MG63 (cell line): ENCODE data around the gene IGFLR1. TPM values are rescaled to one million over a fixed set of nuclear protein-coding genes. Genes with fewer than 3 reads are reported as not detected.

ENCODE experiments used
- DNase-seq: peaks from one replicate; pipeline ENCODE4 v3.0.0-alpha.2; 2020
- H3K27me3 ChIP-seq: fragments of 250-450 bp; sonication (Bioruptor Pico); 2 replicates; pipeline ENCODE4 v1.5.1; 2020; ENCODE audit warnings: mild to moderate bottlenecking, moderate library complexity
- H3K36me3 ChIP-seq: fragments of 250-450 bp; sonication (Bioruptor Pico); 2 replicates; pipeline ENCODE4 v1.5.1; 2020; ENCODE audit warnings: mild to moderate bottlenecking, moderate library complexity
- H3K4me3 ChIP-seq: fragments of 250-450 bp; sonication (Bioruptor Pico); 2 replicates; pipeline ENCODE4 v1.5.1; 2020; ENCODE audit warnings: mild to moderate bottlenecking, moderate library complexity
- H3K9me3 ChIP-seq: fragments of 250-450 bp; sonication (Bioruptor Pico); 2 replicates; pipeline ENCODE4 v1.5.1; 2020; ENCODE audit warnings: mild to moderate bottlenecking, moderate library complexity
- total RNA-seq: library from RNA; depleted of rRNA; stranded (reverse); fragments of >200 nt; shearing (Covaris generic); gene quantifications from 2 replicates; pipeline ENCODE4 v1.2.3, GENCODE V29; 2014; ENCODE audit warnings: low replicate concordance

IGFLR1 gene
- total RNA-seq, 1 experiment from 2014 or later = 2.4 TPM

- H3K27me3 ChIP-seq = no peaks in the 10 kb centered on the region
- H3K9me3 ChIP-seq = no peaks in the 10 kb centered on the region
- H3K4me3 ChIP-seq = no peak overlapping the region
- H3K36me3 ChIP-seq = peaks cover 60% of the 10 kb centered on the region
- DNase-seq = no peak
Observed at GRCh38 chr19:35764432-35765315, 22.4 kb upstream of the IGFLR1 start.

DNA sequence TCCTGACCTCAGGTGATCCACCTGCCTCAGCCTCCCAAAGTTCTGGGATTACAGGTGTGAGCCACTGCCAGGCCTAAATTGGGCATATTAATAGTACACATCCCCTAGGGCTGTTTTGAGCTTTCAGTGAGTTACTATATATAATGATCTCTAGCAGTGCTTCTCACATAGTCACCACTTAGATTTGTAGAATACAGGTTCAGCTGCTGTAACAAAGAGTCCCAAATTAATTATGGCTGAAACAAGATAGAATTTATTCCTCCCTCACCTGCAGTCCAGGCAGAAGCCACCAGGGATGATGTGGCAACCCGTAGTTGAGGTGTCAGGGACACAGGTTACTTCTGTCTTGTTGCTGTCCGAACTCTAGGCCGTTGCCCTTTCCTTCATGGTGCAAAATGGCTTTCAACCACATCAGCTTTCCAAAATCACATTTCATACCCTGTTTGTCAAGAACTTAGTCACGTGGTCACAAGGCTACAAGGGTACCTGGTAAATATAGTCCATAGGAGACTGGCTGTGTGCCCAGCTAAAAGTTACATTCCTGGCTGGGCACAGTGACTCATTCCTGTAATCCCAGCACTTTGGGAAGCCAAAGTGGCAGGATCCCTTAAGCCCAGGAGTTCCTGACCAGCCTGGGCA, 18.6 kb upstream of the IGFLR1 start:
- DNase-seq = peak; percentile 19
- no peak overlapping the region for H3K4me3 ChIP-seq
- H3K36me3 ChIP-seq = peaks cover 55% of the 10 kb centered on the region
- H3K27me3 ChIP-seq = no peaks in the 10 kb centered on the region
- H3K9me3 ChIP-seq = no peaks in the 10 kb centered on the region

- Histone ChIP-seq H3K36me3 (peaks cover 45% of the 10 kb centered on the region), H3K9me3 (no peaks in the 10 kb centered on the region), H3K4me3 (no peak overlapping the region; the same call in 1 of the 2 replicates), H3K27me3 (no peaks in the 10 kb centered on the region)
- no peak for DNase-seq
Observed at GRCh38 chr19:35759697-35760096, 17.4 kb upstream of the IGFLR1 start.

- Histone ChIP-seq H3K9me3 (no peaks in the 10 kb centered on the region), H3K4me3 (peak within 1 kb of the TSS; percentile 93), H3K36me3 (peaks cover 50% of the 10 kb centered on the region), H3K27me3 (no peaks in the 10 kb centered on the region)
- DNase-seq = peak; percentile 100
Observed at GRCh38 chr19:35757749-35758608, 15.7 kb upstream of the IGFLR1 start, which contains the start of gene PROSER3. Gene PROSER3, plus strand, starts transcription at chr19:35758176. Its CDS starts 40 bp downstream, at chr19:35758216.

DNA sequence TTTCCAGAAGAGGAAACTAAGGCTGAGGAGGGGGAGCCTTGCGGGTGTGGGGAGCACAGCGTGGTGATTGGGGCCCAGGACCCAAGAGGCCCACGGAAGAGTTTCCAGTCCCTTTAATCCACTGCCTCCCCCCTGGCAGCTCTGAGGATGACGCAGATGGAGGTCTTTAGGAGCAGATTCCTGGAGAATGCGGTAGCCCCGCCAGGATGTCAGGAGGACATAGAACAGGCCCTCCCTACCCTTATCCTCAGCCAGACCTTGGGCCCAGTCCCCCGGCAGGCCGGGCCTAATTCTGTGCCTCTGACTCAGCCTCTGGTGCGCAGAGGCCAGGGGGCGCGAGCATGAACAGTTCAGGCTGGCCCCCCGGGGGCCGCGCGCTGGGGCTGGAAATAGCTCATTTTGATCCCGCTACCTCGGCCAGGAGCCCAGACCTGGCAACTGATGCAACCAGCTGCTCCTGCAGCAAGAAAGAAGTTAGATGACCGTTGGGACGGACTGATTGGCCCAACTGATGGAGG, 15.0 kb upstream of the IGFLR1 start:
- DNase-seq = peak; percentile 99
- Histone ChIP-seq H3K9me3 (no peaks in the 10 kb centered on the region), H3K36me3 (peaks cover 55% of the 10 kb centered on the region), H3K27me3 (no peaks in the 10 kb centered on the region), H3K4me3 (peak overlapping the region; percentile 93)

DNA sequence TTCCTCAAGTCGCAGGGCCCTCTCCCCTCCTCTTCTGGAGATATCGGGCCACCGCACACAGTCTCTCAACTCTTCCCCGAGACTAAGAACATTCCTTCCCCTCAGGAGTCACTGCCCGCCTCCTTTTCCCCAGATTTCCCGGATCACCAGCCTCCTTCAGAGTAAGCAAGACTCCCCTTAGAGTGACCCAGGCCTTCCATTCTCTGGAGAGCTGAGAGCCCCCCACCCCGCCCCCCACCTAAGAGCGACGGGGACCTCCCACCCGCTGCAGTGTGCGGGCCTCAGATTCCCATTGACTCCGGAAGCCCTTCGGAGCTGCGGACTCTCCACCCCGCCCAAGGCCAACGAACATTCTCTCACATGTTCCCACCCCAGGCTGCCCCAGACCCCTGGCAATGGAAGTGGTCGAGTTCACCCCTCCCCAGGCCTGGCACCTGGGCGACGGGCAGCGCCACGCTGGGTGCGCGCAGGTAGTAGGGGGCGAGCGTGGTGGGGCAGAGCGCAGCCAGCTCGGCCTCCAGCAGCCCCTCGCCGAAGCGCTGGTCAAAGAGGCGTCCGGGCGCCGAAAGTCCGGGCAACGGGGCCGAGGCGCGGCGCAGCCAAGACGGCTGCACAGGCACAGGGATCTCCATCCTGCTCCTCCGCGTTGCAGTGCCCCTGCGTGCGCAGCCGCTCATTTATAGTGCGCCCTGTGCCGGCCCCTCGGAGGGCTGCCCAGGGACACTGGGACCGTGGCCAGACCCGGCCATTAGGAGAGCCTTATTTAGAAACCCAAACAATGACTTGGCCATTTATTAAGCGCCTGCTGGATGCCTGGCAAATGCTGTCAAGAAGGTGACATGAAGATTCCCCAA, 14.4 kb upstream of the IGFLR1 start, which contains the start of gene HSPB6:
Gene HSPB6, minus strand, starts transcription at position 653 of the 854 bp plus-strand sequence. Its CDS starts 21 bp downstream, at position 632.
- Histone ChIP-seq H3K4me3 (peak within 1 kb of the TSS; percentile 93), H3K9me3 (no peaks in the 10 kb centered on the region), H3K36me3 (peaks cover 53% of the 10 kb centered on the region), H3K27me3 (no peaks in the 10 kb centered on the region)
- DNase-seq = peak; percentile 53

GRCh38 chr19:35755550-35756376, 13.5 kb upstream of the IGFLR1 start:
- Histone ChIP-seq H3K9me3 (no peaks in the 10 kb centered on the region), H3K4me3 (no peak overlapping the region), H3K36me3 (peaks cover 51% of the 10 kb centered on the region), H3K27me3 (no peaks in the 10 kb centered on the region)
- no peak for DNase-seq

DNA sequence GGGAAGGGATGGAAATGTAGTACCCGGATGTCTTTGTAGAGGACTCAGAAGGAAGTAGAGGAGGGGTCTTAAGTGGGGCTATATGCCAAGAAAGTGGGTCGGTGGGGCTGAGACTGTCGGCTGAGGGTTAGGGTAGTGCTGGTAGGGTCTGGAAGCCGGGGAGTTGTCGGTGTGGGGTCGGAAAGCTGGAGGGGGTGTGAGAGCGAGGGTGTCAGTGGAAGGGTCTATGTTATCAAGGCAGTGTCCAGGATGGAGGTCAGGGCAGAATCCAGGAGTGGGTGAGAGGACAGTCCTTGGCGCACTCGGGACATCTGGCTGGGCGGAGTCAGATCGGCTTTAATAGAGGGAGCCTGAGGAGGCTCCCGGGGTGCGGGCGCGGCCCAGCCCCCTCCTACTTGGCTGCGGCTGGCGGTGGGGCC, 12.9 kb upstream of the IGFLR1 start:
- no peaks in the 10 kb centered on the region for H3K27me3 ChIP-seq
- H3K36me3 ChIP-seq = peaks cover 45% of the 10 kb centered on the region
- DNase-seq = no peak
- no peaks in the 10 kb centered on the region for H3K9me3 ChIP-seq
- no peak overlapping the region for H3K4me3 ChIP-seq

GRCh38 chr19:35754370-35755130, 12.3 kb upstream of the IGFLR1 start:
- no peaks in the 10 kb centered on the region for H3K27me3 ChIP-seq
- H3K9me3 ChIP-seq = no peaks in the 10 kb centered on the region
- H3K4me3 ChIP-seq = no peak overlapping the region
- DNase-seq = no peak
- peaks cover 39% of the 10 kb centered on the region for H3K36me3 ChIP-seq

- Histone ChIP-seq H3K4me3 (no peak overlapping the region), H3K27me3 (no peaks in the 10 kb centered on the region), H3K9me3 (no peaks in the 10 kb centered on the region), H3K36me3 (peaks cover 32% of the 10 kb centered on the region)
- no peak for DNase-seq
Observed at GRCh38 chr19:35753634-35754369, 11.6 kb upstream of the IGFLR1 start.

DNA sequence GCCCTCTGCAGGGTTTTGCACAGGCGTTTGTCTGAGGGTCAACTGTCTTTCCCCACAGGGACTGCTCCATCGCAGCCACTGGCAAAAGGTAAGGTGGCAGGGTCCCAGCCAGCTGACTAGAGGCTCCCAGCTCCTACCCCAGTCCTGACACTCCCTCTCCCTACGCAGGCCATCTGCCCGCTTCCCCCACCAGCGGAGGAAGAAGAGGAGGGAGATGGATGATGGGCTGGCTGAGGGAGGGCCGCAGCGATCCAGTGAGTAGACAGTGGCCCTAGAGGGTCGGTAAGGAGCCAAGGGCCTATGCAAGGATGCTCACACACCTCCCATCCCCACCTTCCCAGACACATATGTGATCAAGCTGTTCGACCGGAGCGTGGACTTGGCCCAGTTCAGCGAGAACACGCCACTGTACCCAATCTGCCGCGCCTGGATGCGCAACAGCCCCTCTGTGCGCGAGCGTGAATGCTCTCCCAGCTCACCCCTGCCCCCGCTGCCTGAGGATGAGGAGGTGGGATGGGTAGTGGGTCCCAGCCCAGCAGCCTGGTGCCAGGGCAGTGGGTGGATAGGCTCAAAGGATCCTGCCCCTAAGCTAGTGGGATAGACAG, 10.6 kb upstream of the IGFLR1 start:
- Histone ChIP-seq H3K4me3 (no peak overlapping the region), H3K36me3 (peaks cover 30% of the 10 kb centered on the region), H3K27me3 (no peaks in the 10 kb centered on the region), H3K9me3 (no peaks in the 10 kb centered on the region)
- no peak for DNase-seq

DNA sequence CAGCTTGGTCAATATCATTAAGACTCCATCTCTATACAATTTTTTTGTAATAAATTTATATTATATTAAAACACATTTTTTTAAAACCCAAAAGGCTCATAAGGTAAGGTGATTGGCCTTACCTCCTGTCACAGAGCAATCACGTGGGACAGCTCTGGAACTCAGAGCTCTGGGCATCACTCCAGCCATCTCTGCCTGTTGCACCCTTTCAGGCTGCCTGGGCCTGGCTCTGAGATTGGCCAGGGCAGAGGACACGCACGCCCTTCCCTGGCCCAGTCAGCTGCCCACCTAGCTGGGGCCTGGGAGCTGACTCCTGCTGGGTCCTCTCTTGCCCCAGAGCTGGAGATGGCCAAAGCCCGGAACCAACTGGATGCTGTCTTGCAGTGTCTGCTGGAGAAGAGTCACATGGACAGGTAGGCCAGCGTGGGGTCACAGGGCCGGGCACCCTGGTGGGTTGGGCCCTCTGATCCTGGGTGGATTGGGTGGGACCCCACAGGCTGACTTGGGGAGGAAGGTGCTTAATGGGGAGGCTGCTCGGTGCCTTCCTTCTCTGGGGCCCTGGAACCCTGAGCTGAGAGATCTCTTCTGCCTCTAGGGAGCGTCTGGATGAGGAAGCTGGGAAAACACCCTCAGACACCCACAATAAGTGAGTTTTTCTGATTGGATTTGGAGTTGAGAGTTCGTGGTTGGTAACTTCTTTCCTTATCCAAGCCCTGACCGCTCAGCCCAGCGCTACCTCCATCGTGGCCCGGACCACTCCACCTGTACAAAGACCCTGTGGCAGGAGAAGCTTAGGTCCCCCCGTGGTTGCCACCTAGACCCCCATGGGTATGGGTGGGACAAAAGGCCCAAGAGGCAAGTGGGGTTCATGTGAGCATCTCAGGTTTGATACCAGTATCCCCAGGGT, 9.8 kb upstream of the IGFLR1 start:
- no peaks in the 10 kb centered on the region for H3K9me3 ChIP-seq
- H3K36me3 ChIP-seq = peaks cover 30% of the 10 kb centered on the region
- H3K4me3 ChIP-seq = no peak overlapping the region
- no peaks in the 10 kb centered on the region for H3K27me3 ChIP-seq
- no peak for DNase-seq

DNA sequence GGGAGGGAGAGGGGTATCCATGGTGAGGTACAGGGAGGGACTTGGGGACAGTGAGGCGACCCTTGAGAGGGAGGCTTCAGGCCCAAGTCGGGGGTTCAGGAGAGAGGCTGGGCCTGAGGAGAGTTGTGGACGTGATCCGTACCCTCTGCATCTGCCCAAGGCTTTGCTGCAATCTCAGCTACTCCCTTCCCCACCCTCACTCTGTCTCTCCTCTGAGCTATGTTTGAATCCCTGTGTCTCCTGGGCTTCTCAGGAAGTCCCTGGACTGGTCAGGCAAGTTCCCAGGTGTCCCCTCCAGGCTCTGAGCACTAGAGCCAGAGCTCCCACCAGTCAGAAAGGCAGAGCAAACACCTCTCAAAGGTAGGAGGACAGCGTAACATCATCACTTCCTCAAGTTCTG, 7.9 kb upstream of the IGFLR1 start:
- peaks cover 30% of the 10 kb centered on the region for H3K36me3 ChIP-seq
- H3K9me3 ChIP-seq = no peaks in the 10 kb centered on the region
- DNase-seq = no peak
- no peak overlapping the region for H3K4me3 ChIP-seq
- H3K27me3 ChIP-seq = no peaks in the 10 kb centered on the region
